WTC11 (cell line): Measurements from ENCODE around the gene FUT7. TPM values are rescaled to one million over a fixed set of nuclear protein-coding genes. Genes with fewer than 3 reads are reported as not detected.

Source experiments
- ATAC-seq: fragments of 200-7000 bp; cut with Tn5 transposase; 2 replicates; pipeline ENCODE4 v1.10.0; 2021; ENCODE audit warnings: mild to moderate bottlenecking, moderate library complexity
- CTCF ChIA-PET: fragments of 300-600 bp; sonication (Branson Sonifier 250); formaldehyde crosslinking; loops from one replicate; lab custom pipeline; 2021; ENCODE audit warnings: antibody characterized with exemption; lab: Charles Lee
- POLR2A ChIA-PET: fragments of 350-600 bp; sonication (Branson Sonifier 250); formaldehyde crosslinking; loops from one replicate; lab custom pipeline; 2021; ENCODE audit warnings: antibody characterized with exemption; lab: Charles Lee
- DNase-seq: peaks from one replicate; pipeline ENCODE4 v3.0.0; 2021; ENCODE audit warnings: low spot score
- H3K27ac Mint-ChIP-seq: 2 replicates; pipeline ENCODE4 v1.8.0; 2021; ENCODE audit warnings: mixed read lengths
- H3K27me3 Mint-ChIP-seq: 2 replicates; pipeline ENCODE4 v1.8.0; 2021; ENCODE audit warnings: low read depth, mild to moderate bottlenecking, moderate library complexity, mixed read lengths
- H3K36me3 Mint-ChIP-seq: 2 replicates; pipeline ENCODE4 v1.8.0; 2021; ENCODE audit warnings: mixed read lengths
- H3K4me1 Mint-ChIP-seq: 2 replicates; pipeline ENCODE4 v1.8.0; 2022; ENCODE audit warnings: mixed read lengths
- H3K4me3 Mint-ChIP-seq: 2 replicates; pipeline ENCODE4 v1.8.0; 2021; ENCODE audit warnings: mild to moderate bottlenecking, moderate library complexity, mixed read lengths
- H3K9me3 Mint-ChIP-seq: 2 replicates; pipeline ENCODE4 v1.8.0; 2021; ENCODE audit warnings: mixed read lengths
- ATF1 ChIP-seq: sonication (generic); formaldehyde crosslinking; IDR thresholded peaks from 2 replicates; pipeline ENCODE4 v1.8.1; 2023; ENCODE audit warnings: mild to moderate bottlenecking, moderate library complexity, missing genetic modification reagents
- ATF3 ChIP-seq: sonication (generic); formaldehyde crosslinking; conservative IDR thresholded peaks from 2 replicates; pipeline ENCODE4 v1.8.1; 2022; ENCODE audit warnings: mild to moderate bottlenecking, missing genetic modification reagents
- CDX4 ChIP-seq: fragments of 250-450 bp; sonication (Bioruptor Pico); IDR thresholded peaks from 2 replicates; pipeline ENCODE4 v1.9.0; 2021; ENCODE audit warnings: moderate library complexity, mild to moderate bottlenecking, inconsistent platforms, borderline replicate concordance
- CREB1 ChIP-seq: sonication (generic); formaldehyde crosslinking; IDR thresholded peaks from 2 replicates; pipeline ENCODE4 v1.8.0; 2023; ENCODE audit warnings: mild to moderate bottlenecking, missing genetic modification reagents
- E2F1 ChIP-seq: sonication (generic); formaldehyde crosslinking; IDR thresholded peaks from 2 replicates; pipeline ENCODE4 v1.8.0; 2022; ENCODE audit warnings: mild to moderate bottlenecking, missing genetic modification reagents
- ETV6 ChIP-seq: sonication (generic); formaldehyde crosslinking; IDR thresholded peaks from 2 replicates; pipeline ENCODE4 v1.8.1; 2022; ENCODE audit warnings: mild to moderate bottlenecking, missing genetic modification reagents
- JAZF1 ChIP-seq: fragments of 250-450 bp; sonication (Bioruptor Pico); IDR thresholded peaks from 2 replicates; pipeline ENCODE4 v1.9.0; 2021; ENCODE audit warnings: moderate library complexity, mild to moderate bottlenecking, inconsistent platforms
- MXD4 ChIP-seq: fragments of 250-450 bp; sonication (Bioruptor Pico); IDR thresholded peaks from 2 replicates; pipeline ENCODE4 v1.8.0; 2021; ENCODE audit warnings: mild to moderate bottlenecking, moderate library complexity, borderline replicate concordance
- NR1H2 ChIP-seq: sonication (generic); formaldehyde crosslinking; IDR thresholded peaks from 2 replicates; pipeline ENCODE4 v1.9.0; 2021; ENCODE audit warnings: mild to moderate bottlenecking, moderate library complexity, missing genetic modification reagents
- PREB ChIP-seq: sonication (generic); formaldehyde crosslinking; IDR thresholded peaks from 2 replicates; pipeline ENCODE4 v1.8.1; 2022; ENCODE audit warnings: mild to moderate bottlenecking, missing genetic modification reagents, moderate library complexity, borderline replicate concordance
- PRRX2 ChIP-seq: fragments of 250-450 bp; sonication (Bioruptor Pico); IDR thresholded peaks from 2 replicates; pipeline ENCODE4 v1.8.0; 2021; ENCODE audit warnings: mild to moderate bottlenecking
- RORB ChIP-seq: fragments of 250-450 bp; sonication (Bioruptor Pico); IDR thresholded peaks from 2 replicates; pipeline ENCODE4 v1.9.0; 2021; ENCODE audit warnings: mild to moderate bottlenecking
- SP1 ChIP-seq: sonication (generic); formaldehyde crosslinking; conservative IDR thresholded peaks from 2 replicates; pipeline ENCODE4 v1.8.1; 2022; ENCODE audit warnings: missing genetic modification reagents
- STAT6 ChIP-seq: sonication (generic); formaldehyde crosslinking; conservative IDR thresholded peaks from 2 replicates; pipeline ENCODE4 v1.8.1; 2023; ENCODE audit warnings: mild to moderate bottlenecking, low read depth, missing genetic modification reagents, moderate library complexity
- TCF7 ChIP-seq: sonication (generic); formaldehyde crosslinking; IDR thresholded peaks from 2 replicates; pipeline ENCODE4 v1.8.0; 2022; ENCODE audit warnings: mild to moderate bottlenecking, low read depth, missing genetic modification reagents, moderate library complexity
- TEAD1 ChIP-seq: sonication (generic); formaldehyde crosslinking; IDR thresholded peaks from 2 replicates; pipeline ENCODE4 v1.8.0; 2022; ENCODE audit warnings: mild to moderate bottlenecking, missing genetic modification reagents
- TP53 ChIP-seq: sonication (generic); formaldehyde crosslinking; IDR thresholded peaks from 2 replicates; pipeline ENCODE4 v1.8.1; 2023; ENCODE audit warnings: mild to moderate bottlenecking, missing genetic modification reagents
- ZBTB43 ChIP-seq: sonication (generic); formaldehyde crosslinking; IDR thresholded peaks from 2 replicates; pipeline ENCODE4 v1.8.1; 2023; ENCODE audit warnings: mild to moderate bottlenecking, missing genetic modification reagents
- ZNF317 ChIP-seq: sonication (generic); formaldehyde crosslinking; IDR thresholded peaks from 2 replicates; pipeline ENCODE4 v1.8.1; 2023; ENCODE audit warnings: low read depth, mild to moderate bottlenecking, moderate library complexity, missing genetic modification reagents, borderline replicate concordance
- ZNF396 ChIP-seq: fragments of 250-450 bp; sonication (Bioruptor Pico); IDR thresholded peaks from 2 replicates; pipeline ENCODE4 v1.8.0; 2021; ENCODE audit warnings: mild to moderate bottlenecking, moderate library complexity, borderline replicate concordance
- ZNF532 ChIP-seq: fragments of 250-450 bp; sonication (Bioruptor Pico); IDR thresholded peaks from 2 replicates; pipeline ENCODE4 v1.9.0; 2021; ENCODE audit warnings: mild to moderate bottlenecking, borderline replicate concordance
- ZSCAN18 ChIP-seq: fragments of 250-450 bp; sonication (Bioruptor Pico); IDR thresholded peaks from 2 replicates; pipeline ENCODE4 v2.1.2; 2022; ENCODE audit warnings: mild to moderate bottlenecking, moderate library complexity
- total RNA-seq: library from RNA; stranded (reverse); gene quantifications from 3 replicates; pipeline ENCODE4 v1.2.3, GENCODE V29; 2021

FUT7 gene
- total RNA-seq, 1 experiment from 2014 or later = not detected

- no peak for TF ChIP-seq ZBTB43 (CRISPR knock-in tag)
- 0 out of 2 replicates have a peak, but pooled peaks have one; percentile 45 for TF ChIP-seq MXD4 (CRISPR knock-in tag)
- TF ChIP-seq RORB (CRISPR knock-in tag) = no peak
- TF ChIP-seq TCF7 = no peak
- TF ChIP-seq NR1H2 (CRISPR knock-in tag) = no peak
- no peak for TF ChIP-seq ATF1 (CRISPR knock-in tag)
- no peak for TF ChIP-seq ETV6
- no peak for TF ChIP-seq CREB1 (CRISPR knock-in tag)
- TF ChIP-seq PRRX2 = no peak
- TF ChIP-seq STAT6 (CRISPR knock-in tag) = no peak
- TF ChIP-seq ZNF317 (CRISPR knock-in tag) = no peak
- TF ChIP-seq ZNF396 (CRISPR knock-in tag) = 0 out of 2 replicates have a peak, but pooled peaks have one; percentile 48
- TF ChIP-seq TEAD1 (CRISPR knock-in tag) = no peak
- no peak for TF ChIP-seq E2F1 (CRISPR knock-in tag)
Observed at GRCh38 chr9:137074657-137075274, 42.9 kb upstream of the FUT7 start (continued).

GRCh38 chr9:137073992-137074399, 42.1 kb upstream of the FUT7 start:
- H3K36me3 Mint-ChIP-seq = no peaks in the 10 kb centered on the region
- H3K4me3 Mint-ChIP-seq = no peak overlapping the region
- ChIA-PET POLR2A (no interaction called here), CTCF (interaction anchor here (1.0 to 3.8 kb wide), 4 partner anchors 10 to 45 kb away, joined by 3 to 23 read pairs (median 6); no protein-coding TSS in a partner anchor)
- no peak for ATAC-seq
- no peak for DNase-seq
- no peaks in the 10 kb centered on the region for H3K9me3 Mint-ChIP-seq
- no peak overlapping the region for H3K27ac Mint-ChIP-seq
- peaks cover 24% of the 10 kb centered on the region for H3K4me1 Mint-ChIP-seq
- peaks cover 24% of the 10 kb centered on the region for H3K27me3 Mint-ChIP-seq
- TF ChIP-seq SP1 (CRISPR knock-in tag) (no peak), MXD4 (CRISPR knock-in tag) (no peak), ZNF532 (CRISPR knock-in tag) (no peak), ATF3 (CRISPR knock-in tag) (no peak), TP53 (CRISPR knock-in tag) (no peak), PRRX2 (no peak), JAZF1 (CRISPR knock-in tag) (no peak), CDX4 (no peak), ETV6 (no peak), TEAD1 (CRISPR knock-in tag) (no peak), PREB (no peak), ZNF317 (CRISPR knock-in tag) (no peak), NR1H2 (CRISPR knock-in tag) (no peak), ZSCAN18 (no peak)
